ENCODE measurements around the gene IL37.

Gene IL37

GRCh38 chr2:112967023-112967422 lies 56.1 kb downstream of the IL37 start:
- no peaks in the 10 kb centered on the region for H3K27me3 ChIP-seq (ENCODE audit: control insufficient read depth, insufficient read depth, low read length)
- H3K36me3 ChIP-seq (ENCODE audit: control insufficient read depth, insufficient read depth, low read length), result no peaks in the 10 kb centered on the region
- H3K79me2 ChIP-seq, result no peaks in the 10 kb centered on the region
- no peak for TF ChIP-seq CTCF (IDR thresholded peaks at IDR 0.05)
- no peak overlapping the region for H3K4me3 ChIP-seq (ENCODE audit: low read depth, low read length)
- H3K9ac ChIP-seq, result no peak overlapping the region
- no peak overlapping the region for H3K4me2 ChIP-seq (ENCODE audit: low read length)
- H3K27ac ChIP-seq, result no peak overlapping the region
- no peaks in the 10 kb centered on the region for H3K9me3 ChIP-seq (ENCODE audit: control insufficient read depth, low read length)
- H2AFZ ChIP-seq, result no peak overlapping the region
- H3K4me1 ChIP-seq, result no peaks in the 10 kb centered on the region

Data from parathyroid adenoma (tissue), 2 donors.